Measurements from ENCODE around the gene ARIH2. TPM values are rescaled to one million over a fixed set of nuclear protein-coding genes. Genes with fewer than 3 reads are reported as not detected.

The ARIH2 gene
- total and polyA plus RNA-seq, 7 donors: 59.5 to 163 (median 110) TPM

- 65 to 90% (median 80%) methylated on average over 2 of the region's 2 CpGs for WGBS, 3 donors
- no peaks in the 10 kb centered on the region for H3K27me3 ChIP-seq (ENCODE audit: insufficient read depth in 3 of 3, low read length in 2 of 3)
- ATAC-seq (no peak), DNase-seq (no peak)
- H3K9me3 ChIP-seq: no peaks in the 10 kb centered on the region
- peaks cover 0 to 9% of the 10 kb centered on the region in 2 donors for H3K36me3 ChIP-seq (ENCODE audit: insufficient read depth in 1 of 2, low read depth in 1 of 2)
- H3K27ac ChIP-seq: peak overlapping the region; percentile 54
- H3K4me1 ChIP-seq: peaks cover 53% of the 10 kb centered on the region
- intact Hi-C loops (cut with DNase I): no loop called here
- TF ChIP-seq, protein P1, sequence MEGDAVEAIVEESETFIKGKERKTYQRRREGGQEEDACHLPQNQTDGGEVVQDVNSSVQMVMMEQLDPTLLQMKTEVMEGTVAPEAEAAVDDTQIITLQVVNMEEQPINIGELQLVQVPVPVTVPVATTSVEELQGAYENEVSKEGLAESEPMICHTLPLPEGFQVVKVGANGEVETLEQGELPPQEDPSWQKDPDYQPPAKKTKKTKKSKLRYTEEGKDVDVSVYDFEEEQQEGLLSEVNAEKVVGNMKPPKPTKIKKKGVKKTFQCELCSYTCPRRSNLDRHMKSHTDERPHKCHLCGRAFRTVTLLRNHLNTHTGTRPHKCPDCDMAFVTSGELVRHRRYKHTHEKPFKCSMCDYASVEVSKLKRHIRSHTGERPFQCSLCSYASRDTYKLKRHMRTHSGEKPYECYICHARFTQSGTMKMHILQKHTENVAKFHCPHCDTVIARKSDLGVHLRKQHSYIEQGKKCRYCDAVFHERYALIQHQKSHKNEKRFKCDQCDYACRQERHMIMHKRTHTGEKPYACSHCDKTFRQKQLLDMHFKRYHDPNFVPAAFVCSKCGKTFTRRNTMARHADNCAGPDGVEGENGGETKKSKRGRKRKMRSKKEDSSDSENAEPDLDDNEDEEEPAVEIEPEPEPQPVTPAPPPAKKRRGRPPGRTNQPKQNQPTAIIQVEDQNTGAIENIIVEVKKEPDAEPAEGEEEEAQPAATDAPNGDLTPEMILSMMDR (IDR thresholded peaks at IDR 0.05): no peak
- H3K4me3 ChIP-seq: no peak overlapping the region
Measured at GRCh38 chr3:48945432-48945831, 26.8 kb downstream of the ARIH2 start.

DNA sequence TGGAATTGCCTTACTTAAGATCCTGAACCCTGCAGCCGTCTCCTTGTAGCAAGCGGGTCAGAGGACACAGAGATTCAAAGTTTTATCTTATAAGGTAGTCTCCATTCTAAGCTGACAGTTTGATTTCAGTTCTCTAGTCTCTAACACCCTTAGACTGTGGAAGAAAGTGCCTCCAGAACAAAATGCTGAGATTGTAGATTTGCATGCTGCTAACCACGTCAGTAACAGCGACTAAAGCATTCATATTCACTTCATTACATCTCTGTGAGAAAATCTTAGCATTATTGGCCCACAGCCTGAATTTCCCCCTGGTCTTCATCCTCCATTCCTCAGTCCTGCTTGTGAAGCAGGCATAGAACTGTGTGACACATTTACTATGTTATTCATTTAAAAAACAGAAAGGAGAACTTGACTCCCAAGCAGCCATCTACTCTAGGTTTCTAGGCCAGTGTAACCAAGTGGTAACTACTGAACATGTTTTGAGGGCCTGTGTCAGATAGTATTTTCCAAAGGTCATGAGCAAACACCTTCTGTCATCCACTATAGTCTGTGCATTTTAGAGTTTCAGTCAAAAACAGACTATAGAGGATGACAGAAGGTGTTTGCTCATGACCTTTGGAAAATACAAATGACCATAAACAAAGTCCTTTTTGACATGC is 27.4 kb downstream of the ARIH2 start:
- intact Hi-C loops (cut with DNase I): no loop called here
- peaks cover 56% of the 10 kb centered on the region for H3K4me1 ChIP-seq
- H3K27me3 ChIP-seq (ENCODE audit: insufficient read depth in 3 of 3, low read length in 2 of 3): no peaks in the 10 kb centered on the region
- H3K36me3 ChIP-seq (ENCODE audit: insufficient read depth in 1 of 2, low read depth in 1 of 2): peaks cover 0 to 9% of the 10 kb centered on the region in 2 donors
- no peak for DNase-seq
- H3K9me3 ChIP-seq: no peaks in the 10 kb centered on the region
- TF ChIP-seq, protein P1 (IDR thresholded peaks at IDR 0.05): no peak
- WGBS, 3 donors: 56 to 79% (median 56%) methylated on average over 4 of the region's 4 CpGs
- ATAC-seq: no peak
- no peak overlapping the region for H3K4me3 ChIP-seq
- peak overlapping the region; percentile 54 for H3K27ac ChIP-seq

DNA sequence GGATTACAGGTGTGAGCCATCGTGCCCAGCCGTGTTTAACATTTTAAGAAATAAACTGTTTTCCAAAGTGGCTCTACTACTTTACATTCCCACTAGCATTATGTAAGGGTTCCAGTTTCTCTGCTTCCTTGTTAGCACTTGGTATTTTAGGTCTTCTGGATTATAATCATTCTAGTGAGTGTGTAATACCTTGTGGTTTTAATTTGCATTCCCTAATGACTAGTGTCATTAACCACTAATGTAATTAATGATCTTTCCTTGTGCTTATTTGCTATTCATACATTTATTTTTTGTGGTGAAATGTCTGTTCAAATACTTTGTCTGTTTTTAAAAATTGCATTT is 30.7 kb downstream of the ARIH2 start:
- ATAC-seq (peak in 1 of 4 donors; percentile 6), DNase-seq (no peak)
- 54% methylated on average over 2 of the region's 2 CpGs for WGBS, 3 donors
- H3K27me3 ChIP-seq (ENCODE audit: insufficient read depth in 3 of 3, low read length in 2 of 3): no peaks in the 10 kb centered on the region
- H3K9me3 ChIP-seq: no peaks in the 10 kb centered on the region
- peaks cover 0 to 12% of the 10 kb centered on the region in 2 donors for H3K36me3 ChIP-seq (ENCODE audit: insufficient read depth in 1 of 2, low read depth in 1 of 2)
- peak overlapping the region; percentile 28 for H3K4me3 ChIP-seq
- TF ChIP-seq, protein P1 (IDR thresholded peaks at IDR 0.05): no peak
- intact Hi-C loops (cut with DNase I): no loop called here
- H3K4me1 ChIP-seq: peaks cover 55% of the 10 kb centered on the region
- H3K27ac ChIP-seq: peak overlapping the region; percentile 67

GRCh38 chr3:48950051-48950450 is 31.4 kb downstream of the ARIH2 start:
- Histone ChIP-seq H3K9me3 (no peaks in the 10 kb centered on the region), H3K27me3 (ENCODE audit: insufficient read depth in 3 of 3, low read length in 2 of 3) (no peaks in the 10 kb centered on the region), H3K36me3 (ENCODE audit: insufficient read depth in 1 of 2, low read depth in 1 of 2) (peaks cover 0 to 15% of the 10 kb centered on the region in 2 donors), H3K4me1 (peaks cover 48% of the 10 kb centered on the region), H3K27ac (peak overlapping the region; percentile 67), H3K4me3 (no peak overlapping the region)
- no peak for DNase-seq
- intact Hi-C loops (cut with DNase I): no loop called here
- TF ChIP-seq, protein P1 (IDR thresholded peaks at IDR 0.05): no peak
- ATAC-seq: no peak
- 67 to 83% (median 79%) methylated on average over 1 of the region's 1 CpG for WGBS, 3 donors

GRCh38 chr3:48951764-48952163 is 33.1 kb downstream of the ARIH2 start:
- intact Hi-C loops (cut with DNase I): no loop called here
- Histone ChIP-seq H3K4me1 (peaks cover 30% of the 10 kb centered on the region), H3K4me3 (no peak overlapping the region), H3K27ac (peak overlapping the region; percentile 14), H3K9me3 (no peaks in the 10 kb centered on the region), H3K36me3 (ENCODE audit: insufficient read depth in 1 of 2, low read depth in 1 of 2) (peaks cover 0 to 15% of the 10 kb centered on the region in 2 donors), H3K27me3 (ENCODE audit: insufficient read depth in 3 of 3, low read length in 2 of 3) (no peaks in the 10 kb centered on the region)
- TF ChIP-seq, protein P1 (IDR thresholded peaks at IDR 0.05): no peak
- DNase-seq (no peak), ATAC-seq (no peak)
- 87 to 98% (median 90%) methylated on average over 4 of the region's 4 CpGs for WGBS, 3 donors
